IMR-90 (cell line): ENCODE measurements around the gene RSPH9. TPM values are rescaled to one million over a fixed set of nuclear protein-coding genes. Genes with fewer than 3 reads are reported as not detected.

Experiments used
- ATAC-seq: fragments of 200-7000 bp; cut with Tn5 transposase; 2 replicates; pipeline ENCODE4 v1.9.1; 2020; ENCODE audit warnings: low read depth, mild to moderate bottlenecking, moderate library complexity
- BruUV-seq: library from RNA; stranded (reverse); fragments of 400-500 nt; replicated peaks from 2 replicates; lab custom pipeline; 2021; lab: Mats Ljungman, UMichigan
- CTCF ChIA-PET: fragments of 300-600 bp; formaldehyde crosslinking; extraction: SDS; loops from one replicate; lab custom pipeline; 2021; ENCODE audit warnings: antibody characterized with exemption; lab: Yijun Ruan, JAX
- POLR2A ChIA-PET: fragments of 300-600 bp; sonication (Branson Sonifier 250); formaldehyde crosslinking; loops from one replicate; lab custom pipeline; 2022; ENCODE audit warnings: antibody characterized with exemption; ENCODE audit not compliant: unreplicated experiment; lab: Charles Lee
- DNase-seq: peaks from one replicate; pipeline ENCODE4 v3.0.0; 2013
- H2AFZ ChIP-seq: replicated peaks from 2 replicates; pipeline ENCODE3; 2013; ENCODE audit warnings: low read length, mild to moderate bottlenecking; ENCODE audit not compliant: poor library complexity
- H2AK5ac ChIP-seq: 2 replicates; pipeline ENCODE4 v1.6.1; 2013; ENCODE audit warnings: low read depth, low read length, inconsistent platforms
- H2AK9ac ChIP-seq: replicated peaks from 2 replicates; pipeline ENCODE3; 2013; ENCODE audit warnings: mild to moderate bottlenecking, low read depth, low read length, moderate library complexity; ENCODE audit not compliant: poor library complexity
- H2BK120ac ChIP-seq: 2 replicates; pipeline ENCODE4 v1.6.1; 2013; ENCODE audit warnings: low read depth, low read length, inconsistent platforms
- H2BK15ac ChIP-seq: 3 replicates; pipeline ENCODE4 v1.6.1; 2013; ENCODE audit warnings: low read depth, low read length, inconsistent platforms
- H2BK20ac ChIP-seq: 2 replicates; pipeline ENCODE4 v1.6.1; 2013; ENCODE audit warnings: low read depth, mild to moderate bottlenecking, inconsistent platforms, low read length, moderate library complexity
- H2BK5ac ChIP-seq: 2 replicates; pipeline ENCODE4 v1.6.1; 2013; ENCODE audit warnings: mild to moderate bottlenecking, low read depth, low read length, inconsistent platforms; ENCODE audit not compliant: poor library complexity, severe bottlenecking
- H3K14ac ChIP-seq: replicated peaks from 2 replicates; pipeline ENCODE4 v1.6.1; 2013; ENCODE audit warnings: low read depth, low read length, inconsistent platforms
- H3K18ac ChIP-seq: 2 replicates; pipeline ENCODE4 v1.6.1; 2013; ENCODE audit warnings: low read depth, low read length, control low read depth
- H3K23ac ChIP-seq: 2 replicates; pipeline ENCODE4 v1.6.1; 2013; ENCODE audit warnings: low read depth, low read length, inconsistent platforms
- H3K27ac ChIP-seq: 2 replicates; pipeline ENCODE4 v1.5.1; 2013; ENCODE audit warnings: mild to moderate bottlenecking, control low read depth, low read length; ENCODE audit not compliant: insufficient read depth
- H3K27me3 ChIP-seq: 2 replicates; pipeline ENCODE4 v1.6.1; 2013; ENCODE audit warnings: low read length; ENCODE audit not compliant: control insufficient read depth, insufficient read depth
- H3K36me3 ChIP-seq: 2 replicates; pipeline ENCODE4 v1.6.1; 2013; ENCODE audit warnings: low read length, mixed read lengths; ENCODE audit not compliant: control insufficient read depth, insufficient read depth
- H3K4ac ChIP-seq: 2 replicates; pipeline ENCODE4 v1.6.1; 2013; ENCODE audit warnings: low read depth, low read length, inconsistent platforms
- H3K4me1 ChIP-seq: 2 replicates; pipeline ENCODE4 v1.6.1; 2013; ENCODE audit warnings: low read length, mixed read lengths; ENCODE audit not compliant: control insufficient read depth, insufficient read depth
- H3K4me2 ChIP-seq: 2 replicates; pipeline ENCODE4 v1.6.1; 2013; ENCODE audit warnings: low read depth, mild to moderate bottlenecking, control low read depth, low read length, moderate library complexity
- H3K4me3 ChIP-seq: 2 replicates; pipeline ENCODE4 v1.5.1; 2013; ENCODE audit warnings: low read depth, mild to moderate bottlenecking, control low read depth, low read length, moderate library complexity; ENCODE audit not compliant: insufficient read depth
- H3K56ac ChIP-seq: 2 replicates; pipeline ENCODE4 v1.6.1; 2013; ENCODE audit warnings: low read length, inconsistent platforms; ENCODE audit not compliant: insufficient read depth; ENCODE audit errors: extremely low read depth
- H3K79me1 ChIP-seq, 2 experiments: 2 replicates each; pipeline ENCODE4 v1.6.1; 2013; ENCODE audit warnings: low read length in 2 of 2, inconsistent platforms in 1 of 2, low read depth in 1 of 2
- H3K9ac ChIP-seq: 2 replicates; pipeline ENCODE4 v1.6.1; 2013; ENCODE audit warnings: low read depth, low read length, control low read depth
- H3K9me1 ChIP-seq: 2 replicates; pipeline ENCODE4 v1.6.1; 2013; ENCODE audit warnings: low read length, inconsistent platforms; ENCODE audit not compliant: insufficient read depth
- H3K9me3 ChIP-seq: 2 replicates; pipeline ENCODE4 v1.6.1; 2013; ENCODE audit warnings: low read length; ENCODE audit not compliant: control insufficient read depth, insufficient read depth
- H4K20me1 ChIP-seq: 2 replicates; pipeline ENCODE4 v1.6.1; 2013; ENCODE audit warnings: low read length, inconsistent platforms; ENCODE audit not compliant: insufficient read depth
- H4K5ac ChIP-seq: 2 replicates; pipeline ENCODE4 v1.6.1; 2013; ENCODE audit warnings: mild to moderate bottlenecking, low read depth, low read length, control low read depth
- H4K8ac ChIP-seq, 2 experiments: 2 replicates each; pipeline ENCODE4 v1.6.1; 2013; ENCODE audit warnings: low read depth in 2 of 2, low read length in 2 of 2, control low read depth in 1 of 2, inconsistent platforms in 1 of 2
- H4K91ac ChIP-seq: 2 replicates; pipeline ENCODE4 v1.6.1; 2013; ENCODE audit warnings: low read depth, low read length, inconsistent platforms; ENCODE audit not compliant: insufficient read depth
- BHLHE40 ChIP-seq: fragments of 150-350 bp; IDR thresholded peaks from 2 replicates; pipeline ENCODE4 v1.6.1; 2016; ENCODE audit warnings: mild to moderate bottlenecking, low read depth, low read length
- CEBPB ChIP-seq: IDR thresholded peaks from 2 replicates; pipeline ENCODE4 v1.6.1; 2012; ENCODE audit warnings: low read depth, low read length, improper control_type of control experiment
- CHD1 ChIP-seq: IDR thresholded peaks from 2 replicates; pipeline ENCODE4 v1.6.1; 2012; ENCODE audit warnings: low read depth, low read length, improper control_type of control experiment
- CTCF ChIP-seq: conservative IDR thresholded peaks from 2 replicates; pipeline ENCODE4 v1.5.1; 2012; ENCODE audit warnings: mild to moderate bottlenecking, low read depth, low read length, improper control_type of control experiment
- ELK1 ChIP-seq: fragments of 150-350 bp; IDR thresholded peaks from 2 replicates; pipeline ENCODE4 v1.6.1; 2016; ENCODE audit warnings: low read depth, mild to moderate bottlenecking, low read length, moderate library complexity, borderline replicate concordance
- FOS ChIP-seq: fragments of 150-350 bp; IDR thresholded peaks from 2 replicates; pipeline ENCODE4 v1.6.1; 2016; ENCODE audit warnings: low read depth, low read length
- MAFK ChIP-seq: IDR thresholded peaks from 2 replicates; pipeline ENCODE4 v1.6.1; 2012; ENCODE audit warnings: low read depth, low read length, improper control_type of control experiment
- MAZ ChIP-seq: IDR thresholded peaks from 2 replicates; pipeline ENCODE4 v1.6.1; 2012; ENCODE audit warnings: low read depth, mild to moderate bottlenecking, low read length, improper control_type of control experiment, moderate library complexity, borderline replicate concordance
- MXI1 ChIP-seq: IDR thresholded peaks from 2 replicates; pipeline ENCODE4 v1.6.1; 2012; ENCODE audit warnings: low read depth, mild to moderate bottlenecking, low read length, moderate library complexity, borderline replicate concordance
- NFE2L2 ChIP-seq: fragments of 150-350 bp; IDR thresholded peaks from 2 replicates; pipeline ENCODE4 v1.6.1; 2016; ENCODE audit warnings: low read depth, mild to moderate bottlenecking, low read length
- POLR2A ChIP-seq: IDR thresholded peaks from 2 replicates; pipeline ENCODE4 v1.6.1; 2012; ENCODE audit warnings: mild to moderate bottlenecking, low read depth, low read length
- RAD21 ChIP-seq: IDR thresholded peaks from 2 replicates; pipeline ENCODE4 v1.6.1; 2012; ENCODE audit warnings: low read length, improper control_type of control experiment
- RCOR1 ChIP-seq: IDR thresholded peaks from 2 replicates; pipeline ENCODE4 v1.6.1; 2012; ENCODE audit warnings: mild to moderate bottlenecking, low read length, improper control_type of control experiment; ENCODE audit not compliant: insufficient replicate concordance
- RFX5 ChIP-seq: IDR thresholded peaks from 2 replicates; pipeline ENCODE4 v1.8.0; 2012; ENCODE audit warnings: low read depth, mild to moderate bottlenecking, low read length, moderate library complexity
- SMC3 ChIP-seq: fragments of 150-350 bp; IDR thresholded peaks from 2 replicates; pipeline ENCODE4 v1.6.1; 2016; ENCODE audit warnings: low read depth, mild to moderate bottlenecking, antibody characterized with exemption, low read length, moderate library complexity
- USF2 ChIP-seq: fragments of 150-350 bp; IDR thresholded peaks from 2 replicates; pipeline ENCODE4 v1.6.1; 2017; ENCODE audit warnings: mild to moderate bottlenecking, antibody characterized with exemption, low read length, low read depth
- WGBS, 2 experiments: methylation state at CpG; one replicate each; pipeline versions ENCODE4 v1.1.5 to v1.1.7; 2013; ENCODE audit warnings: missing lambda C conversion rate in 2 of 2; ENCODE audit not compliant: insufficient read length in 1 of 2; ENCODE audit errors: extremely low coverage in 2 of 2; 5-methylcytosine and 5-hydroxymethylcytosine counted together
- dilution Hi-C: fragments of 300-500 bp; cut with HindIII; formaldehyde crosslinking; loops from one replicate; pipeline ENCODE4 v1.14.3; 2018; ENCODE audit warnings: low sequenced_read_pairs; ENCODE audit not compliant: unreplicated experiment
- in situ Hi-C: fragments of 300-500 bp; cut with MboI; formaldehyde crosslinking; loops from 3 replicates; pipeline ENCODE4 v1.14.3; 2019; ENCODE audit warnings: low sequenced_read_pairs, inconsistent platforms, mixed read lengths
- intact Hi-C: fragments of 100-400 bp; cut with micrococcal nuclease; formaldehyde crosslinking; loops from 2 replicates; pipeline ENCODE4 v1.10.0; 2022
- polyA plus RNA-seq, 3 experiments: library from polyadenylated mRNA; depleted of rRNA; stranded (reverse); fragments of >200 nt; gene quantifications; 2 replicates each; pipeline ENCODE4 v1.2.3, GENCODE V29; 2012; ENCODE audit warnings: low replicate concordance in 1 of 3
- total RNA-seq: library from RNA; depleted of rRNA; stranded (reverse); fragments of >200 nt; gene quantifications from 2 replicates; pipeline ENCODE4 v1.2.3, GENCODE V29; 2012

Gene RSPH9
- total and polyA plus RNA-seq, 2 of the 4 experiments (the other 2 are of a cell fraction), result 0.18 to 0.21 TPM

GRCh38 chr6:43674921-43675320, 30.1 kb downstream of the RSPH9 start:
- ATAC-seq (no peak), DNase-seq (no peak)
- no peaks in the 10 kb centered on the region for H4K20me1 ChIP-seq
- WGBS, 2 experiments, result 96% methylated on average over 4 of the region's 8 CpGs; no CpG with 5 or more reads in 1 of the 2 experiments
- no peak overlapping the region for H4K8ac ChIP-seq
- ChIA-PET POLR2A (no interaction called here), CTCF (no interaction called here)
- H4K91ac ChIP-seq, result no peak overlapping the region
- H3K9me1 ChIP-seq, result peaks cover 14% of the 10 kb centered on the region; the same call in 1 of the 2 replicates
- H2AK5ac ChIP-seq, result no peak overlapping the region
- no peak overlapping the region for H4K5ac ChIP-seq
- no peak overlapping the region for H3K9ac ChIP-seq
- no peak overlapping the region for H3K18ac ChIP-seq
- no peak overlapping the region for H3K56ac ChIP-seq
- no peak overlapping the region for H3K4ac ChIP-seq
- no peak overlapping the region for H3K14ac ChIP-seq
- H3K9me3 ChIP-seq, result no peaks in the 10 kb centered on the region
- H2AK9ac ChIP-seq, result no peak overlapping the region
- H2BK5ac ChIP-seq, result no peak overlapping the region
- intact Hi-C loops (no loop called here), in situ Hi-C loops (no loop called here), dilution Hi-C loops (no loop called here)
- H3K23ac ChIP-seq, result no peak overlapping the region
- no peak overlapping the region for H3K4me3 ChIP-seq
- no peak overlapping the region for H3K4me2 ChIP-seq
- no peak overlapping the region for H2BK20ac ChIP-seq
- H2BK15ac ChIP-seq, result no peak overlapping the region
- H3K27ac ChIP-seq, result no peak overlapping the region
- H3K79me1 ChIP-seq, result peaks cover 12 to 14% of the 10 kb centered on the region in 2 experiments
- H3K4me1 ChIP-seq, result no peaks in the 10 kb centered on the region; the same call in 1 of the 2 replicates
- H3K36me3 ChIP-seq, result peaks cover 70% of the 10 kb centered on the region
- no peak for TF ChIP-seq USF2
- TF ChIP-seq MXI1, result no peak
- no peak for TF ChIP-seq NFE2L2
- no peak for TF ChIP-seq MAZ
- TF ChIP-seq POLR2A, result no peak
- TF ChIP-seq CEBPB, result no peak
- TF ChIP-seq ELK1, result no peak
- no peak for TF ChIP-seq RCOR1
- TF ChIP-seq CTCF, result no peak
- no peak for TF ChIP-seq MAFK
- TF ChIP-seq FOS, result no peak
- no peak for TF ChIP-seq SMC3
- no peak for TF ChIP-seq RAD21
- no peak for TF ChIP-seq BHLHE40
- no peak for TF ChIP-seq CHD1
- TF ChIP-seq RFX5, result no peak
- H3K27me3 ChIP-seq, result no peaks in the 10 kb centered on the region
- H2BK120ac ChIP-seq, result no peak overlapping the region
- no peak overlapping the region for H2AFZ ChIP-seq
- BruUV-seq, result no TSS peak
